HG02763 (cell line): ENCODE data around the gene ISG20.

Experiments used
- ATAC-seq: cut with Tn5 transposase; IDR thresholded peaks from one replicate; pipeline ENCODE4 v1.9.1; 2021; ENCODE audit warnings: mild to moderate bottlenecking, moderate library complexity; ENCODE audit not compliant: unreplicated experiment

The ISG20 gene

DNA sequence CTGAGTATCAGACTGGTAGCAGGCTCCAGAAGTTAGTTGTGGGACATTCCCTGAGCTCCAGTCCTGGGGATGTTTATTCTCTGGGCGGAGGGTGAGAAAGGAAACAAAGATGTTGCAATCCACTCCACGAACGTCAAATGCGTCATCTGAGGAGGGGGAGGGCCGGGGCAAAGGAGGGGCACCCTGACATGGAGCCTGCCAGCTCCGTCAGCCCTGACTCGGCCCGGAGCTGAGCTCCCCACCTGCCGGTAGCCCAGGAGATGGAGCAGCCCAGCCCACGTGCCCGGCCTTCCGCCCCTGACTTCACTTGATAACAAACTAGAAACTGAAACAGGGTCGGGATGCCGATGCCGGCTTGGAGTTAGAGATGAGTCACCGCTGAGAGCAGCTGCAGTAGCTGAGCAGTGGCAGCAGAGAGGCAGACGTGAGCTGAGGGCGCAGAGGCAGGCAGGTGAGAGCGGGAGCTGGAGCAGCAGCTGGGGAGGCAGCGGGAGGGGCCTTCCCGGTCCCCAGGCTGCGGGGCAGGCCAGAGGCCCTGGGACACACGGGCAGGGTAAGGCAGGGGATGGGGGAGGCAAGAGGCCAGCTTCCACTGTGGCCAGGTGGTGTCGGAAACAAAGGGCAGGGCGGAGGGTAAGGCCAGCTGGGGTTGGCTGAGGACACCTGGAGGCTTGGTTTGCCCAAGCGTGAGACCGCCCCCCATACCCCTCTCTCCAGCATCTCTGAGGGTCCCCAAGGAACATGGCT, at the start of gene ISG20:
Gene ISG20 (plus strand): TSS at position 391 of the 747 bp plus-strand sequence. CDS start 351 bp downstream, at position 742.
- ATAC-seq, result peak; percentile 66

DNA sequence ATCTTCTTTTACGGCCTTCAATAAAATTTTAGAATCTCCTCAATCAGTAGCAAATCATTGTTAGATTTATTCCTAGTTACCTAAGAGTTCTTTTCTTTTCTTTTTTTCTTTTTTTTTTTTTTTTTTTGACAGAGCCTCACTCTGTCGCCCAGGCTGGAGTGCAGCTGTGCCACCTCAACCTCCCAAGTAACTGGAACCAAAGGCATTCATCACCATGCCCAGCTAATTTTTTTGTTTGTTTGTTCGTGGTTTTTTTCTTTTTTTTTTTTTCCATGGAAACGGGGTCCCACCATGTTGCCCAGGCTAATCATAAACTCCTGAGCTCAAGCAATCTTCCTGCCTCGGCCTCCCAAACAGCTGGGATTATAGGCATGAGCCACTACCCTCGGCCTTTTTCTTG, 48.1 kb upstream of the ISG20 start:
- ATAC-seq, result no peak

GRCh38 chr15:88591384-88591783, 47.4 kb upstream of the ISG20 start:
- ATAC-seq, result no peak

DNA sequence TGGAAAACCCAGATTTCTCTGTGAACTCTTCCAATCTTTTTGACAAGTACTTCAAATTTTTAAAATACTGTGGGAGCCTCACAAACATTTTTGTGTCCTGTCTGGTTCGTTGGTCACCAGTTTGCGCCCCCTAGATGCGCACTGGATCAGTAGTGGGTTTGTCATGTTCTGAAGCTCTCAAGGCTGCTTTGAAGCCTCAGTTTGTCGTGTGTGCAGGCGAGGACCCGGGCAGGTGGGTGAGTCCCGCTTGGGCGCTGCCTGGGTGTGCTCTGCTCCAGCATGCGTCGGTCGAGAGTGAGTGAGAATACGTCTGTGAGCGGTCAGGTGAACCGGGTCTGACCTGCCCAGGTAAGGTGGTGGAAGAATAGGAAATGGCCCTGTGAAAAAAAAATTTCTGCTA, 34.9 kb upstream of the ISG20 start:
- ATAC-seq, result no peak

DNA sequence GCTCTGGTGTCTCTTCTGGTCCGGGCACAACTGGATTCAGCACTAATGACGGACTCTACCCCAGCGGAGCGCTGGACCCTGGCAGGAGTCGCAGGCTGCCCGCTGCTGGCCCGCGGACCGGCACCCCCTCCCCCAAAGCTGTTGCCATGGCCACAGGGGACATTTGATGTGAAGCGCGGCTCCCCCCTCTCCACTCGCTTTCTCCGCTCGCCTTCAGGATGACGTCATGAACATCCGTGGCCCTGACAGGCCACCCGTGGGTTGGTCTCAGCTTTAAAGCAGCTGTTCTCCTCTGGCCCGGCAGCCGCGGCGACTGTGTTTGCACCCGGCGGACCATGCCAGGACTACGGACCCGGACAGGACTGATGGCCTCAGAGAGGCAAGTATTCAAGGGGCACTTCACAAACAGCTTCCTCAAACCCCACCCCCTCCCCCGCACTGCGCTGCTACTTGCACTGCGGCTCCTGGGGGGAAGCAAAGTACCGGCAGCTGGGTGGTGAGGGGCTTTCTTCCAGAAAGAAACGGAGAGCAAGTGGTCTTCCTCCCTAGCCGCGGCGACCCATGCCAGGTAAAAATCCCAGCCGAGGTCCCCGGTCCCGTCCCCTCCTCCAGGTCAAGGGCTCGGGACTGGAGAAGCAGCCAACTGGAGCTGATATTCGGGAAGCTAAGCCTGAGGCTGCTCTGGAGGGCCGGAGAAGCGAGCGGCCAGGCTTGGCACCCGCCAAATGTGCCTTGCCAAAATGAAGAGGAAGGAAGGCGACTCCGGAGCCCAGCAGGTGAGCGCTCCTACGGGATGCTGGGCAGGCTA, 34.2 kb upstream of the ISG20 start:
- ATAC-seq, result no peak

DNA sequence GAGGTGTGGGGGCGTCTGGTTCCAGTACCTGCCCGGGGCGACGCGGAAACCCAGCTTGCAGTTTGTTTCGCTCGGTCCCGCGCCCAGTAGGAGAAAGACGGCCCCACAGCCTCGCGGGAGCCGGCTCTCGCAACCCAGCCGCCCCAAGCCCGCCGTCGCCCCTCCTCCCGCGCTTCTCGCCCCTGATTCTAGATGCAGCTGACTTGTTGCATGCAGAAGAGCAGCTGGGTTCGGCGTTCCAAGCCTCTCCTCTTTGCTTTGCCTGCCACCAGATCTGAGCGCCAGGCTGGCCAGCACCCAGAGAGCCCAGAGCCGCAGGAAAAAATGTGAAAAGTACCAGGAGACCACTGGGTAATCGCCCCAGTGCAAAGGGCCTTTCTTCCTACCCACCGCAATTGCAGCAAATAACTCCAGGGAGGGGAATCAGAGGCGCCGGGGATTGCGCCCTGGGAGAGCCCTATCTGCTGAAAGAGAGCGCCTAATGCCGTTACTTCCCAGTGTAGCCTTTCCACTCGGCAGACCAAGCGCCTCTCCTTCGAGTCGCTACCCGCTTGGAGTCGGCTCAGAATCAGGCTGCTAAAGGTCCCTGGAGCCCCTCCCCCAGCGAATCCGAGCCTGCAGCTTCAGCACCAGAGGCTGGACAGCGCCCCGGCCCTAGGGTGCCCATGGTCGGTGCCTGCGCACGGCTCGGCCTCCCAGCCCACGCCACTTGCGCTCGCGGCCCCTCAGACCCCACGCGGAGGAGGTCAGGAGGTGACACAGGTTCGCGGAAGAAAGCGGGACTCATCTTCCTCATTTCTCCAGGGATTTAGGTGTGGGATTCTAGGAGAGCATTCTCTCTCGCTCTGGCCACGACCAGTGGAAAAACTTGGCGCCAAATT, 33.4 kb upstream of the ISG20 start:
- ATAC-seq, result no peak

DNA sequence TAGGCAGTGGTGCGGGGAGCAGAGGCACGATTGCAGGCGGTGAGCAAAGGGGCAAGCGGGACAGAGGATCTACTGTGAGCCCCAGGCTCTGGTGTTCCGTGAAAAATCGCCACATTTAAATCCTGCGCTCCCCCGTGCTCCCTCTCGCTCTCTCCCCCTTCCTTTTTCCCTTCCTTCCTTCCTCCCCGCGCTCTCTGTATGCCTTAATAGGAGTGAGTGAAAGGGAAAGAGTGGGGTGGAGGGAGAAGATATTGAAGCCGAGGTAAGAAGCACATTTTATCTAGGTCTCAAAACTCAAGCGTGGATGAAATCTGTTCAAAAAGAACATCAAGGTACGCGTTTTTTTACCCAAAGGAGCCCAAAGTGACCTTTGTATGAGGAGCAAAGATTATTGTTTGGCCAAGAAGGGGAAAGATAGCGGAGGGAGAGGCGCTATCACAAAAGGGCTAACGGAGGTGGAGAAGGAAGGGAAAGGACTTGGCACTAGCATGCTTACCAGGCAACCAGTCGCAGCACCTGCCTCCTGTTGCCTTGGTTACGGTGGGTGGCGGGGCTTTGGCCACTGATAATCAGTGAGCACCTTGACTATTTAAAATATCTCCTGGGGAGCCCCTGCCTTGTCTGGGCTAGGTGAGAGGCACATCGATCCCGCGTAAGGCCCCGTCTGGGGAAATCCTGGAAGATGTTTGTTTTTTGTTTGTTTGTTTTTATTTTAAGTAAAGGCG, 32.6 kb upstream of the ISG20 start:
- no peak for ATAC-seq

GRCh38 chr15:88607951-88608350, 30.9 kb upstream of the ISG20 start:
- ATAC-seq, result no peak

GRCh38 chr15:88608607-88609181, 30.1 kb upstream of the ISG20 start:
- ATAC-seq, result no peak

- no peak for ATAC-seq
Observed at GRCh38 chr15:88609344-88610090, 29.3 kb upstream of the ISG20 start.

- no peak for ATAC-seq
Observed at GRCh38 chr15:88610701-88611231, 28.1 kb upstream of the ISG20 start.

DNA sequence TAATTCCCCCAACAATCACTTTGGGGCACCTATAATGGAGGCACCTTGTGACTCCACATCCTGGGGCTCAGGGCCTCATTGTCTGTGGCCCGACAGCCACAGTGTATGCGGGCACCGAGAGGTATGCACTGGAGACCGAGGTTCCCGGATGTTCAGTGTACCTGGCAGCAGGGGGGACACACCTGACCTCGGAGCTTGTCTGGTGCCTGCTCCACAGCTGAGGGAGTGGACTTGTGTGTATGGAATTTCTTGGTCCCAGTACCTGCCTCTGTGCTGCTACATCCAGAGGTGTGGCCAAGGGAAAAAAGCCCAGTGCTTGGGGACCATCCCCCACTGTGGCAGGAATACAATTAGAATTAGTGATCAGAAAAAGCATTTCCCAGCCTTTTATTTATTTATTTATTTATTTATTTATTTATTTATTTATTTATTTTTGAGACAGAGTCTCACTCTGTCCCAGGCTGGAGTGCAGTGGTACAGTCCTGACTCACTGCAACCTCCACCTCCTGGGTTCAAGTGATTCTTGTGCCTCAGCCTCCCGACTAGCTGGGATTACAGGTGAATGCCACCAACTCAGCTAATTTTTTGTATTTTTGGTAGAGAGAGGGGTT, 26.5 kb upstream of the ISG20 start:
- ATAC-seq, result no peak

DNA sequence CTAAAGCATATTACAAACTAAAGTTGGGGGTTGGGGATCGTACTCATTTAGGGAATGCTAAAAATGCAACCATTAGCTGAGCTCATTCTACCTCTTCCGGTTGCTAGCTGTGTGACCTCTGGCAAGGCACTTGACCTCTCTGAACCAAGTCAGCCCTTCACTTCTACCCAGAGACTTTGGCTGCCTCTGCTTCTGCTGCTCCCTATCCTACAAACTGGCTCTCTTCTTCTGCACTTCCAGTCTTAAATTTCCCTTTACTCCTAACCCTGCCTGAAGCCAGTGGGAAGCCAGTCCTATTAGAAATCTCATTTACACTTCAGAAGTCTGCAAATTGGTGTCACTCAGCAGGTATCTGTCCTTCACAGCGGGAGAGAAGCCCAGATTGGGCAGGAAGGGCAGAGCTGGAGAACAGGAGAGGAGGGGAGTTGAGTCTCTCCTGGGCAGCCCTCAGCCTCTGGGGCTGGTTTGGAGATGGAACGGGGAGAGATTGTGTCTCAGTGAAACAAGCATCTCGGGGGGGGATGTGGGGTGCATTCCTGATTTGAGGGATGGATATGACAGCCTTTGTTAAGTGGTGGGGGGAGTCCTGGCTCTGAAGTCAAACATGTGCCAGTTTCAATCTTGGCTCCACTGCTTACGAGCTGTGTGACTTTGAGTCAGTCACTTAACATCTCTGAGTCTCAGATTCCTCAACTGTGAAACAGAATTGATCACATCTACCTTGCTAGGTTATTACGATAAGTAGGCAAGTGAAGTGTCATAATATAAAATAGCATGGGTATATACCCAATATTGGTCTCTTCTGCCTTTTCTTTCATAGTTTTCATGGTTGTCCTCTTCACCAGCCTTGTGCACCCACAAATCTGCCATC, 25.5 kb upstream of the ISG20 start:
- no peak for ATAC-seq

DNA sequence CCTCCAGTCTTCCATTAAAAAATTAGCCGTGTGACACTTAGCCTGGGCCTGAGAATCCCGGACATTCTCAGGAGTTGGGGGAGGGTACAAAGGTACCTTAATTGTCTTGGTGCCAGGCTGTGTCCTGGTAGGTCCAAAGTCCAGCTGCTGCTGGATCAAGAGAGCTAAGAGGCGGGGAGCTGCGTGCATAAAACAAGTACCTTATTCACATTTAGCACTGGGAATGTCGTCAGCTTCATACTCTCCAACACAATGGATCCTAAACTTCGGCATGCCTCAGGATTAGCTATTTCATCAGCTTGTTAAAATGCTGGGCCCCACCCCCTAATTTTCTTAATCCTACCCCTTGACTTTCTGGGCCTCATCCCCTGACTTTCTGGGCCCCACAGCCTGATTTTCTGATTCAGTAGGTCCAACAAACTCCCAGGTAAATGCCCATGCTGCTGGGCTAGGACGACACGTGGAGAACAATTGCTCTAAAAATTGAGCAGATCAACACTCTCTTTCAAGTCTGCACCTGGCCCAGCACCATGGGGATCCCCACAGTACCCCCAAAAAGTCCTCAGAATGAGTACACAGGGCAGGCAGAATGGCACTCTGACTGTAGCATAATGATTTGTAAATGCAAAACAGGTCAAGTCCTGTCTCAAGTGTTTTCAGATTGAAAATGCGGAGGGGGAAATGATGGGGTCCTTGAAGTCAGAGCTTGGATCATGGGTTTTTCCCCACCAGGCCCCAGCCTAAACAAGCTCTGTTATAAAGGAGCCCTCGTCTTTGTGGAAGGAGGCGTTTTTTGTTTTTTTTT, 23.3 kb upstream of the ISG20 start:
- ATAC-seq, result no peak

DNA sequence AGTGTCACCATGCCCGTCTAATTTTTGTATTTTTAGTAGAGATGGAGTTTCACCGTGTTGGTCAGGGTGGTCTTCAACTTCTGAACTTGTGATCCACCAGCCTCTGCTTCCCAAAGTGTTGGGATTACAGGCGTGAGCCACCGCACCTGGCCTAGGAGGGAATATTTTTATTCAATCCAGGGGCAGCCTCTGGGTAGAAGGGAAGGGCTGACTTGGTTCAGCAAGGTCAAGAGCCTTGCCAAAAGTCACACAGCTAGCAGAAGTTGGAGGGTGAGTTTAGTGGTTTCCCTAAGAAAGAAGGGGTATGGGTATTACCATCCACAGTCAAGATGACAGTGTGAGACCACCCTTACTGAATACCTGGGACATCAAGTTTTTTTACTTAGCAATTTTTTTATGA, 22.6 kb upstream of the ISG20 start:
- ATAC-seq, result no peak

DNA sequence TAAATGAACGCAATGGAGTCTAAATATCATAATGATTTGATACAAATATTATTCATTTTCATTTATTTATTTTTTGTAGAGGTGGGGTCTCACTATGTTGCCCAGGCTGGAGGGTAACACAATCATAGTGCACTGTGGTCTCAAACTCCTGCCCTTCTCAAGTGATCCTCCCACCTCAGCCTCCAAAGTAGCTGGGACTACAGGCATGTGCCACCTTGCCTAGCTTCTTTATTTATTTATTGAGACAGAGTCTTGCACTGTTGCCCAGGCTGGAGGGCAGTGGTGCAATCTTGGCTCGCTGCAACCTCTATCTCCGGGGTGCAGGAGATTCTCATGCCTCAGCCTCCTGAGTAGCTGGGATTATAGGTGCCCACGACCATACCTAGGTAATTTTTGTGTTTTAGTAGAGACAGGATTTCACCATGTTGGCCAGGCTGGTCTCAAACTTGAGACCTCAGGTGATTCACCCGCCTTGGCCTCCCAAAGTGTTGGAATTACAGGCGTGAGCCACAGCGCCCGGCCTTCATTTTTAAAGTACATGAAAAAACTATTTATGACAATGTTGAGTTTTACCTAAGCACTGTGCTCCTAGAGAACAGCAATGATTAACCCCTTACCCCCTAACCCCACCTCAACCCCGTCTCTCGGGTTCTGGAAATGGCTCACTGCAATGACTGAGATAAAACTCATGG, 21.6 kb upstream of the ISG20 start:
- no peak for ATAC-seq

GRCh38 chr15:88617790-88618189, 21.0 kb upstream of the ISG20 start:
- no peak for ATAC-seq
